GM19328 (cell line): ENCODE data around the gene ADAMTS5.

ENCODE experiments used
- ATAC-seq: cut with Tn5 transposase; IDR thresholded peaks from one replicate; pipeline ENCODE4 v1.9.1; 2021; ENCODE audit warnings: mild to moderate bottlenecking, moderate library complexity; ENCODE audit not compliant: unreplicated experiment

Gene ADAMTS5

DNA sequence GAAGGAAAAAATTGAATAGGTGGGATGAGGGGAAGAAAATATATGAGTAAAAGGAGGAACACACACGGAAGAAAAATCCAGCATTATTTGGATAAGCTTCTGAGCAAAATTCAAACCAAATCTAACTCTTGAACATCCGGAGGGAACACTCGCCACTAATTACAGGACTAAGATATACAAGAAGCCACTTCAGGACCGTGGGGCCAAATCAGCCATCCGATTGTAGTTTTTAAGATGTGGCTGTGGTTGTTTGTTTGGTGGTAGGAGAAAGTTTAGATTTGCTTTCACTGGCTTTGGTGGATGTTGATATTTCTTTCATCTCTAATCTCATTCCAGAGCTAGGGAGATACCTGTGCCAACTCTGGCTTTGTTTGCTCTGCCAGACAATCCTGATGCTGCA, 78.0 kb downstream of the ADAMTS5 start:
- no peak for ATAC-seq

GRCh38 chr21:26888256-26888655, 78.6 kb downstream of the ADAMTS5 start:
- ATAC-seq: no peak

- ATAC-seq: no peak
These were observed 79.6 kb downstream of the ADAMTS5 start for GRCh38 chr21:26887251-26887650.

DNA sequence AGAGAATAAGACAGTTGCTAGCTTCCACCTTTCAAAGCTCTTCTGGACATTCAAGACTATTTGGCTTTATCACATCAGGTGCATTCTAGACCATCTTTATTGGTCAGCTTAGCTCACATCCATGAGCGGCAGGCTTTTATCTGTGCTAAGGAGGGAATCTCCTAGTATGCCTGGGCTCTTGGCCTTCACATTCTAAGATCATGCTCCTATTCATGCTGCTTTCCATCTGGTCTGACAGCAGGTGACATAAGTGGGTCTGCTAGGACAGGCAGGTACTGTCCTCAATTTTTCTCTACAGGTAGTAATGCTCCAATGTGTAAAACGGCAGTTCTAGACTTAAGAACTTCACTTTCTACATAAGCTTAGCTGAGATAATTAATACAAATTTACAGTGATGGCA, 82.5 kb downstream of the ADAMTS5 start:
- ATAC-seq: no peak

DNA sequence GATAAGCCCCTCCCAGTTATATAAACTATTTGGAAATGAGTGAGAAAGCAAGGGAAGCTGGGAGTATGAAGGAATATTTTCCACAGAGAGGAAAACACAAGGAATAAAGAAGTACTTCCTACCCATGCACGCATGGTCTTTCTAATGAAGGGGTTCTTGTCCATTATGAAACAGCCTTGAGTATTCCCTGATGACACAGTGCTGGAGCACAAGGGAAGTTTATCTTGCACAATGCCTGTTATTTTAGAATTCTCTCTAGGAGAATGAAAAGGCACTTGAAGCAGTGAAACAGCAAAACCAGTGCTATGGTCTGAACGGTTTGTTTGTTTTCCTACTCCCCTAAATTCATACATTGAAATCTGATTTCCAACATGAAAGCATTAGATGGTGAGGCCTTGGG, 83.1 kb downstream of the ADAMTS5 start:
- ATAC-seq: no peak

DNA sequence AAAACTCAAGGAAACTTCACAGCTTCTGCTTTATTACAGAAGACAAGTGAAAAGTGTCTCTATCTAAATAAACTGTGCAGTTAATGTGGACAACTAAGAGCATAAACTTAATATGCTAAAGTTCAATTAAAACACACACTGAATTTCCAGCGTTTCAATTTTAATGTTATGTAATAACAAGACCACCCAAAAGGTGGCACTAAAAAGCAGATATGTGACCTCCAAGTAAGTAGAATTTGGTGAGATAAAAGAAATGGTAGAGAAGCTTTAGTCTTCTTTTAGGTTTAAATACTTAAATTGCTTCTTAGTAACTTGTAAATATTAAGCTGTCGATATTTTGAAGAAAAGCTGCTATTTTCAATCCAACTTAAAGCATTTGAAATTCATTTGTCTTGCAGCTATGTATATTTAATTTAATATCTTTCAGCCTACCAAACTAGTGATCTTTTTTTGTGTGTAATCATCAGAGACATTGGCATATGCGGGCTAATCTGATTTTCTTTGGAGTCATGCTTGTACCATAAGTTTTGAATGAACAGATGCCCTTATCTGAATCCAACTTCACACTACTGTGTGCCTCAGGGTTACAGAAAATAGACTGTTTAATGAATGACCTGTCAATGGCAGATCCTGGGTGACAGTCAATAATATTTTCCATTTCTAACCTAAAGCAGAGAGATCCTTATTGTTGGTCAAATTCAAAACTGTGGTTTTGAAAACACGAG, 85.2 kb downstream of the ADAMTS5 start:
- no peak for ATAC-seq

DNA sequence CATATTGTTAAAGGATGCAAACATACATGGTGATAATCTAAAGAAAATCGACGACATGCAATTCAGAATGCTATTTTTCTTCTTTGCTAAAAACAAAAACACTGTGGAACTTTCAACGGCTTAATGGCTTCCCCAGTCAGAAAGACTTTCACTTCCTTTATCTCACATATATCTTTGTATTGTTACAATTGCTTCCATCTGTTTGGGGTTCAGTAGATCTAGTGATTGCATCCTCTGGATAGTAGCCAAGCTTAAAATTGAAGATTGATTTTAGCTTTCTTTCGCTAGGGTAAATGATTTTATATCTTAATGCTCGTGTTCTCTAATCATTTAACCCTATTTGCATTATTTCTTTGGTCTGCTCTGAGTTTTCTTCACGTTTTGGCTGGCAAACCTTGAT, 89.9 kb downstream of the ADAMTS5 start:
- no peak for ATAC-seq

GRCh38 chr21:26874347-26874746, 92.5 kb downstream of the ADAMTS5 start:
- ATAC-seq: no peak
